Measurements from ENCODE around the gene ABR.

- TF ChIP-seq, protein P1, sequence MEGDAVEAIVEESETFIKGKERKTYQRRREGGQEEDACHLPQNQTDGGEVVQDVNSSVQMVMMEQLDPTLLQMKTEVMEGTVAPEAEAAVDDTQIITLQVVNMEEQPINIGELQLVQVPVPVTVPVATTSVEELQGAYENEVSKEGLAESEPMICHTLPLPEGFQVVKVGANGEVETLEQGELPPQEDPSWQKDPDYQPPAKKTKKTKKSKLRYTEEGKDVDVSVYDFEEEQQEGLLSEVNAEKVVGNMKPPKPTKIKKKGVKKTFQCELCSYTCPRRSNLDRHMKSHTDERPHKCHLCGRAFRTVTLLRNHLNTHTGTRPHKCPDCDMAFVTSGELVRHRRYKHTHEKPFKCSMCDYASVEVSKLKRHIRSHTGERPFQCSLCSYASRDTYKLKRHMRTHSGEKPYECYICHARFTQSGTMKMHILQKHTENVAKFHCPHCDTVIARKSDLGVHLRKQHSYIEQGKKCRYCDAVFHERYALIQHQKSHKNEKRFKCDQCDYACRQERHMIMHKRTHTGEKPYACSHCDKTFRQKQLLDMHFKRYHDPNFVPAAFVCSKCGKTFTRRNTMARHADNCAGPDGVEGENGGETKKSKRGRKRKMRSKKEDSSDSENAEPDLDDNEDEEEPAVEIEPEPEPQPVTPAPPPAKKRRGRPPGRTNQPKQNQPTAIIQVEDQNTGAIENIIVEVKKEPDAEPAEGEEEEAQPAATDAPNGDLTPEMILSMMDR (IDR thresholded peaks at IDR 0.05), result no peak
- TF ChIP-seq ZFX (IDR thresholded peaks at IDR 0.05; ENCODE audit: borderline replicate concordance), result no peak
Observed at GRCh38 chr17:1055231-1055630, 124.5 kb downstream of the ABR start.

Measured in 22Rv1 (cell line).